ENCODE measurements around the gene SEPTIN8. TPM values are rescaled to one million over a fixed set of nuclear protein-coding genes. Genes with fewer than 3 reads are reported as not detected.

Gene SEPTIN8
- total RNA-seq, 1 donor from 2014 or later: 62.7 TPM

GRCh38 chr5:132823481-132824050 is 46.5 kb upstream of the SEPTIN8 start:
- H3K4me3 Mint-ChIP-seq: peak overlapping the region; percentile 76

GRCh38 chr5:132822650-132823480 is 45.8 kb upstream of the SEPTIN8 start:
- Mint-ChIP-seq H3K9me3 (no peaks in the 10 kb centered on the region), H3K27me3 (peaks cover 37% of the 10 kb centered on the region), H3K36me3 (no peaks in the 10 kb centered on the region), H3K4me3 (peak overlapping the region; percentile 76), H3K4me1 (ENCODE audit: unreplicated experiment) (peaks cover 14% of the 10 kb centered on the region), H3K27ac (no peak overlapping the region)
- peak; percentile 11 for TF ChIP-seq CTCF (conservative IDR thresholded peaks at IDR 0.05)
- DNase-seq (ENCODE audit: extremely low spot score, unreplicated experiment): no peak

More at GRCh38 chr5:132823481-132824050, 46.5 kb upstream of the SEPTIN8 start:
- peaks cover 44% of the 10 kb centered on the region for H3K27me3 Mint-ChIP-seq
- H3K27ac Mint-ChIP-seq: no peak overlapping the region
- peaks cover 14% of the 10 kb centered on the region for H3K4me1 Mint-ChIP-seq (ENCODE audit: unreplicated experiment)
- H3K9me3 Mint-ChIP-seq: no peaks in the 10 kb centered on the region
- no peaks in the 10 kb centered on the region for H3K36me3 Mint-ChIP-seq
- no peak for DNase-seq (ENCODE audit: extremely low spot score, unreplicated experiment)
- no peak for TF ChIP-seq CTCF (conservative IDR thresholded peaks at IDR 0.05)

DNA sequence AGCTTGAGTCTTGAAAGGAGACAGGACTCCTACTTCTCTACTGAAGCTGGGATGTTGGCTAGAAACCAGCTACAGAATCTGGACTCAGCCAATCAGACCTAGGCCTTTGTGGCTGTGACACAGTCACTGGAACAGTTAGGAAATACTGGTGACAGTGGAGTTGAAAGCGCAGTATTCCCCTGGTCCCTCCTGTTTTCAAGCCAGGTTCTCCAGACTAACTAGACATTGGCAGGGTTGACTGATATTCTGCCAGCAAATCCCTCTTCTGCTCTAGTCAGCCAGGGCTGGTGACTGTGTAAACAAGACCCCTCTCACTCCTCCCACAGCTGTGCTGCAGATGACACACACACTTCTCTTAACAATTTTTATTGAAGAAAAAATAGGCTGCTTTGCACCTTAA is 44.8 kb upstream of the SEPTIN8 start:
- Mint-ChIP-seq H3K36me3 (no peaks in the 10 kb centered on the region), H3K9me3 (no peaks in the 10 kb centered on the region), H3K4me1 (ENCODE audit: unreplicated experiment) (peaks cover 14% of the 10 kb centered on the region), H3K27ac (peak overlapping the region; percentile 34), H3K4me3 (no peak overlapping the region), H3K27me3 (peaks cover 32% of the 10 kb centered on the region)
- DNase-seq (ENCODE audit: extremely low spot score, unreplicated experiment): no peak
- TF ChIP-seq CTCF (conservative IDR thresholded peaks at IDR 0.05): no peak

DNA sequence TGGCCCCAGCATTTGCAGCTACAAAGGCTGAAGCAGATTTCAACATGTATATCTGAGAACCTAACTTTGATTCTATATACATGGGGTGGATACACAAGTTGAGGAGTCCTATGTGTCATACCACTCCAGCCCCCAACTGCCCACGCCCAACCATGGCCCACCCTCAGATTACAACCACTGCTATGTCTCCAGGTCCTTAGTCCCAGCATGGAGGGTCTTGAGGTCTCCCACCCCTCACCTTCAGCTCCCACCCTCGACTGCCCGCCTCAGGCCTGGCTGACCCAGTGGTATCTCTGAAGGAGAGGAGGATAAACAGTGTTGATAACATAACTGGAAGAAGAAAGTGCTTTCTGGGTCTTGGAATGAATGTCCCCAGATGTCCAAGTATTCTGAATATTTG is 44.3 kb upstream of the SEPTIN8 start:
- peaks cover 14% of the 10 kb centered on the region for H3K4me1 Mint-ChIP-seq (ENCODE audit: unreplicated experiment)
- no peaks in the 10 kb centered on the region for H3K36me3 Mint-ChIP-seq
- H3K9me3 Mint-ChIP-seq: no peaks in the 10 kb centered on the region
- no peak overlapping the region for H3K4me3 Mint-ChIP-seq
- H3K27me3 Mint-ChIP-seq: peaks cover 30% of the 10 kb centered on the region
- H3K27ac Mint-ChIP-seq: peak overlapping the region; percentile 34
- no peak for TF ChIP-seq CTCF (conservative IDR thresholded peaks at IDR 0.05)
- no peak for DNase-seq (ENCODE audit: extremely low spot score, unreplicated experiment)

- peak; percentile 87 for DNase-seq (ENCODE audit: extremely low spot score, unreplicated experiment)
- peaks cover 32% of the 10 kb centered on the region for H3K27me3 Mint-ChIP-seq
- peak; percentile 96 for TF ChIP-seq CTCF (conservative IDR thresholded peaks at IDR 0.05)
- peaks cover 14% of the 10 kb centered on the region for H3K4me1 Mint-ChIP-seq (ENCODE audit: unreplicated experiment)
- peak overlapping the region; percentile 48 for H3K4me3 Mint-ChIP-seq
- H3K27ac Mint-ChIP-seq: no peak overlapping the region
- H3K36me3 Mint-ChIP-seq: no peaks in the 10 kb centered on the region
- H3K9me3 Mint-ChIP-seq: no peaks in the 10 kb centered on the region
Measured at GRCh38 chr5:132820162-132820754, 43.2 kb upstream of the SEPTIN8 start.
